IPS-18c (cell line): ENCODE data around the gene B4GALT6.

Source experiments
- H3K4me3 ChIP-seq: 2 replicates; pipeline ENCODE4 v1.7.0; 2013; ENCODE audit warnings: low read depth, mild to moderate bottlenecking, low read length, moderate library complexity; ENCODE audit not compliant: insufficient read depth
- H3K9me3 ChIP-seq: one replicate; pipeline ENCODE4 v1.6.1; 2013; ENCODE audit warnings: mild to moderate bottlenecking, low read length, moderate library complexity; ENCODE audit not compliant: control insufficient read depth, insufficient read depth

Gene B4GALT6

DNA sequence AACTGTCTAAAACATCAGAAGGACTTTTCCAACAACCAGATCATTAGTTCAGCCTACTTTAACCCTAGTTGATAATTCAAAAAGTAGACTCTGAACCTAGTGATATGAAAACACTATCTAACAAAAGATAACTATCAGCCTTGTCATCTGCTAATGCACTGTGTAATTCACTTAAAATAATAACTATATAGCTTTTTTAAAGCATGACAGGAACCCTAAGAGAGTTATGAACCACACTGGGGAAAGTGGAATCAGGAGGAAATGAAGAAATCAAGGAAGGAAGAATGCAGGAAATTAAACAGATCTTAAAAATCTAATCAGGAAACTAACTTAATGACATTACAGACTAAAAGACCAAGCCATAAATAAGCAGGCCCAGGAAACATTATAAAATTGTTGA lies 9.0 kb downstream of the B4GALT6 start:
- Histone ChIP-seq H3K4me3 (no peak overlapping the region), H3K9me3 (no peaks in the 10 kb centered on the region)

DNA sequence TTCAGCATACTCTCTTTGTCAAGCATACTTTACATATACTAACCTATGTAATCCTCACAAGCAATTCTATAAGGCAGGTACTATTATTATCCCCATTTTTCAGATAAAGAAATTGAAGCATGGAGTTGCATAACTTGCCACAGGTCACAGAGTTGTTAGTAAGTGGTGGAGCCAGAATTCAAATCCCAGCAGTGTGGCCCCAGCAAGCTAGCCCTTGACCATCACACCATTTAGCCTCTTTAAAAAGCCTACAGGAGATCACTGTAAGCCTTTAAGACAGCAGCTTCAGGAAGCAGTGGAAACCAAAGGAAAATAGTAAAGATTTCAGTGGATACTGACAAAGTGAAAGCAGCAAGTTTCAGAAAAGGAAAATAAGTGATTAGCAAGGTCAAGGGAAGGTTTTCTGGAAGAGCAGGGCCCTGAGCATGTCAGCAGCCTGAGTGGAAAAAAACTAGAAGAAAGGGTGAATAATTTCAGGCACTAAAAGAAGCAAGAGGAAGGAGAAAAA lies 11.7 kb downstream of the B4GALT6 start:
- no peak overlapping the region for H3K4me3 ChIP-seq
- H3K9me3 ChIP-seq, result no peaks in the 10 kb centered on the region

DNA sequence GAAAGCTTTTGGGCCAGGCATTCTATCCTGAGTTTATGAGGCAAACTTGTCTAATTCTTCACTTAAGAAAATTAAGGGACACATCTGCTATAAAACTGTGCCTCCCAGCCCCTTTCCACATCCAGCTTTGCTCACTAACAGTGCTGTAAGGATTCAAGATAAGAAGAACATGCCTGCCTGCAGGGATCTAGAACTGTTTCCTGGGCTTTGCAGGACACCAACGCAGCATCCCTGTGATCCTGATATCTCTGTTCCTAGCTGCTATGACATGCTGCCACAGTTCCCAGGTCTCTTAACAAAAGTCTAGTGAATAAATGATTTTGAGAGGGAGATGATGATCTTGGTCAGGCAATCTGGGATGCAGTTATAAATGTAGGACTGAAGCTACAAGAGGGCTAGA lies 12.4 kb downstream of the B4GALT6 start:
- H3K4me3 ChIP-seq, result no peak overlapping the region
- H3K9me3 ChIP-seq, result no peaks in the 10 kb centered on the region

DNA sequence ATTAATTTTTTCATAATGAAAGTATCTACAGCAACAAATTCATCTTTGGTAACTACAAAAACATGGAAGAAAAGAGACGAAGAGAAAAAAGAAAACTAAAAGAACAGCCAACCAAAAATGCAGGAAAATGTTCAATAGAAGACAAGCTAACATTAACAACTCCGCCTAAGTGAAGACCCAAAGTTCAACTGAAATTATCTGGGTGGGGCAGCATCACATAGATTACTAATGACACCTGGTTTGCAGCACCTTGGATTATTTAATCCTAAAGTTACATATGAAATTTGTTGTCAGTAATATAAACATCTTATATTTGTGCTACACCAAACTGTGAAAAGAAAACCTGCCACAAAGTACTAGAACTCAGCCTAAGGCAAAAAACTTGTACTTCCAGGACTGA lies 14.8 kb downstream of the B4GALT6 start:
- no peaks in the 10 kb centered on the region for H3K9me3 ChIP-seq
- no peak overlapping the region for H3K4me3 ChIP-seq

DNA sequence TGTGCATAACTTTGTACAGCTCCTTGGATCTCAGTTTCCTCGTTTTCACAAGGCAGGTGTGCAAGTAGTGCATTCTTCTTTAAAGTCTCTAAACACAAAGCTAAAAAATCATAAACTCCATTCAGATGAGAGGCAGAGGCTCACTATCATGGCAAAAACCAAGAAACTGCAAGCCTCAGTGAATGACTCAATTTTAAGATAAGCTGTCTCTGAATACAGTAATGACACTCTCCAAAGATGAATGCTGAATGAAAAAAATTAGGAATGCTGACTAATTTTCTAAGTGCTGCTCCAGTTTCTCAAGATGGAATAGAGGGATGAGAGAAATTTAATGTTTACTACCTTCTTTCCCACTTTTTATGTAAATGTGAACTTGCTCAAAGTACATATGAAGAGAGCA lies 17.2 kb downstream of the B4GALT6 start:
- H3K4me3 ChIP-seq, result no peak overlapping the region
- H3K9me3 ChIP-seq, result no peaks in the 10 kb centered on the region

DNA sequence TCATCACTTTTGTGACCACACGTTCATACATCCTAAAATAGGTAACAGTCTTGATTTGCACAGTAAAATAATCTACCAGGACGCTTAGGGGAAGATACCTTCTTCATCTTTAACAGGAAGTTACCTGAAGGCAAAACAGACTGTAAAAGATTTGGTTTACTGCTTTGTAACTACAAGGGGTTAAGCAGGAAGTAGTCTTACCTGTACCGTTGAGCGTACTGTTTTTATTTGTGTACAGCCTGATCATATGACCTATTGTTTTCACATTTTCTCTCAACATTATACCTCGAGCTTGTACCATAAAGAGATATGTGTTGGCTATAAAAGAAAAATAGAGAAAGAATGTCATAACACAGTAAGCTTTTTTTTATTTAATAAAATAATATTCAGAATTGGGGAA lies 18.3 kb downstream of the B4GALT6 start:
- no peaks in the 10 kb centered on the region for H3K9me3 ChIP-seq
- no peak overlapping the region for H3K4me3 ChIP-seq

DNA sequence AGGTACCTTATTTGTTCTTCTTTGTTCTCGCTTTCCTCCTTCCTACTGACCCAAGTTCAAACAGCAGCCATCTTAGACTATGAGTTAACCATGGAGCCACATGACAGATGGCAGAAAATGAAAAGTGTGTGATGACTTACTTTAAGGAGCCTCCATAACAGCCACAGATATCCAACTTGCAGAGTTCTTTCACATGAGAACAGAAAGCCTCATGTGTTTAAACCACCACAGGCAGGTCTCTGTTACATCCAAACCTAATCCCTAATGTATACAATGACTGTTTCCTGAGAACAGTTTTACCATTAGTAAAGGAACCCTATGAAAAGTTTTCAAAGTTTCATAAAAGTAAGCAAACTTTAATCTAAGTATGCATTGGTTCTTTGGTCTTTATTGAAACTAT lies 20.3 kb downstream of the B4GALT6 start:
- H3K4me3 ChIP-seq, result no peak overlapping the region
- no peaks in the 10 kb centered on the region for H3K9me3 ChIP-seq

DNA sequence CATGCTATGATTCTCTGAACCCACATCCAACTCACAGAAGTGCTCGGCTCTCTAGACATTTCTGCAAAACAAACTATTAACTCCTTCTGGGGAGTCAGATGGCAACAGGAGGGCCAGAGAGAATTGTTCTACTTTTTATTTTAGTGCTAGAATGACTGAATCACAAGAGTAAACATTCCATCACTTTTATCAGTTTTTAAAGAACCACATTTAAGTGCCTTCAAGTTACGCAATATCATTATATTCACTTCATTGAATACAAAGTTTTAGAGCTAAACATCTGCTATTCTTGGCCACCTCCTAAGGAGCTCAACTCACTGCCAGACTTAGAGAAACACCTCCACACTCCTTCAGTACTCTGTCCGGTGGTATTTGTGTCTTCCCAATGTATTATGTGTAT lies 22.4 kb downstream of the B4GALT6 start:
- Histone ChIP-seq H3K4me3 (no peak overlapping the region), H3K9me3 (no peaks in the 10 kb centered on the region)

DNA sequence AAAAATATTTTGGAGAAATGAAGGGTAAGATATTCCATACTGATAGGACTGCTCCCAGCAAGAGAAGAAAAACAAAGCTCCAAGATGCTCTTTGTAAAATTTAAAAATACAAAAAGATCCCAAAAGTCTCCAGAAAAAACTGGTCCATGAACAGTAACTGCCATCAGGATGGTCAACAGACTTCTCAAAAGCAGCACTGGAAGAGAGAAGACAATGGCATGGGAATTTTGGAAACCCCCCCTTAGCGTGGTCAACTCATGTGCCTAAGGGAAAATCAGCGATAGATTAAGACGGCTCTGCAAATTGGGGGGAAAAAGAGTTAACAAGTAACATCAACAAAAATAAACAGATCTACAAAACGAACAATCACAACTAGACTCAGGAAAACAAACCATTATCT lies 23.6 kb downstream of the B4GALT6 start:
- H3K4me3 ChIP-seq, result no peak overlapping the region
- H3K9me3 ChIP-seq, result no peaks in the 10 kb centered on the region

DNA sequence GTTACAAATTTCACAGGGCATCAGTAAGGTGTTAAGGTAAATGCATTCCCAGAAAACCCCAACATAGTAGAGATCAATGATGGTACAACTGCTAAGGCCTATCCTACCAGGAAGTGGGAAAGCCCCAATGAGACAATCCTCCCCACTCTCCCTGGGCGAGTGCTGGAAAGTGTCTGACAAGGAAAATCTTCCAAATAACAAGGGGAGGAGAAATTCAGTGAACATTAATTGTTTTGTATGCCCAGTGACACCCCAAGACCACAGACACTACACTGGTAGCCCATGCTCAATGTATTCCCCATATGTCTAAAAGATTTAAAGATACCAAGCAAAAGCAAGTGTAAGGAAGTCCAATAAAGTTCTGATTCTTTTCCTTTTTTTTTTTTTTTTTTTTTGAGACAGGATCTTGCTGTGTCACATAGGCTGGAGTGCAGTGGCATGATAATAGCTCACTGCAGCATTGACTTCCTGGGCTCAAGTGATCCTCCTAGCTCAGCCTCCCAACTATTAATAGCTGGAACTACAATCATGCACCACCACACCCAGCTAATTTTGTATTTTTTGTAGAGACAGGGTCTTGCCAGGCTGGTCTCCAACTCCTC lies 24.7 kb downstream of the B4GALT6 start:
- H3K9me3 ChIP-seq, result no peaks in the 10 kb centered on the region
- H3K4me3 ChIP-seq, result no peak overlapping the region

DNA sequence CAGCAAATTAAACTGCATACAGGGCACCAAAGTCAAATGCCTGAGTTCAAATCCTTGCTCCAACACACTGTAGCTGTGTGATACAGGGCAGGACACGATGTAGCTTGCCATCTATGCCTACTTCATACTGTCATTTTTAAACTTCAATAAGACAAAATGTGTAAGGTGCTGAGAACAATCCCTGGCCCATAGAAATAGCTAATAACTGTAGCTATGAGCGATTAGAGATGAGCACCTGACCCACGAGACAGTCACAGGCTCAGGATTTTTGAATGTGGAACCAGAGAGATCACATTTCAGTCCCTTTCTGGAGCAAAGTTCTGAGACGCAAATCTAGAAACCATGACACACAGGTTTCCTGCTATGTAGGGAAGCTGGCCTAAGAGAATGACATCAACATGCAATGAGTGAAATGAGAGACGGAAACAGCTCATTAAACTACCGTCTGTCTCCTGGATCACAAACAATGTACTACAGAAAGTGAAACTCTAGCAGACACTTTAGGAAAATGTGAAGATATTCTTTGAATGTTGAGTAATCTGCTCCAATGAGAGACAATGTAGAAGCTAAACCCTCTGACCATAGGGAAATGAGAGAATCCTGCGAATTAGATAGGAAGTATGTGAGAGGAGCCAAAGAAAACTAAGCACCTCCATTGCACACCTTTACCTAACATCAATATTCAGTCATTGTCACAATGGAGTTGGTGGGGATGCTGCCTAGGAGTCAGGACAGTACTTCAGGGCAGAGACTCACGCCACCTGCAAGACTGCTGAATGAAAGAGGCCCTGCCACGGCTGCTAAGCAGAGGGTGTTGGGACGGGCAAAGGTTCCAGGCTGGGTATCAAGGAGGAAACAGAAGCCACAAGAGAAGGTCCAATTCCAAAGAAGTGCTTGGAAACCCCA lies 25.5 kb downstream of the B4GALT6 start:
- Histone ChIP-seq H3K4me3 (no peak overlapping the region), H3K9me3 (no peaks in the 10 kb centered on the region)

DNA sequence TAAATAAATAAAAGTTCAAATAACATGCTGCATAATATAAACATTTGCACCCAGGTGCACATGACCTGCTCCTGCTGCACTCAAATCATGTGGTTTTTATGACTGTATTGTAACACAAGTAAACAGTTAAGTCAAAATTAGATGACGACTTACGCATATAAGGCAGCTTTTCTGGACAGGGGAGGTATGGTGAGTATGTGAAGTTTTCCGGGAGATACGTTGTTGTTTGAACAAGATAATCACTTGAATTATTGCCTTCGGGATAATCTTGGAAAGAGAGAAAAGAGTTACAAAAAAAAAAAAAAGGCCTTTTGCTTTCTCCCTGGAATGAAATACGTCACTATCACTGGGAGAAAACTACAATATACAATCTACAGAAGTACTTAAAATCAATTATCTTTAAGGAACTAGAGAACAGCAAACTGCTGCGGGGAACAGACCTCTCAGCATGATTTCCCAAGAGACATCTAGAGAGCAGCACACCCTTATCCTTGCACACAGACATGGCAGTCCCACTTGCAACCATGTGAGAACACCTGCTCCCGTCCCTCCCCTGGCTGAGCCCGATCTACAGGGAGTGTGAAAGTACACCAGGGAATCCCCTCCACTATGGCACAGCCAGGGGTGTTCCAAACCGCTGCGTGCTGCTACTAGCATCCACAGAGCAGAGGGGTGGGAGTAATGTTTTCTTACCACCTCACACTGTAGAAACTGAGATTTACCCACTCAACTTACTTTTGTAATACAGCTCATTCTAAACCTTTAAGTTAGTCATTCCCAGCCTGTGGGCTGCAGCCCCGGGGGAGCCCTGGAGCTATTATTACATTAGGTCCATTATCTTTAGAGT lies 26.3 kb downstream of the B4GALT6 start:
- Histone ChIP-seq H3K4me3 (no peak overlapping the region), H3K9me3 (no peaks in the 10 kb centered on the region)

DNA sequence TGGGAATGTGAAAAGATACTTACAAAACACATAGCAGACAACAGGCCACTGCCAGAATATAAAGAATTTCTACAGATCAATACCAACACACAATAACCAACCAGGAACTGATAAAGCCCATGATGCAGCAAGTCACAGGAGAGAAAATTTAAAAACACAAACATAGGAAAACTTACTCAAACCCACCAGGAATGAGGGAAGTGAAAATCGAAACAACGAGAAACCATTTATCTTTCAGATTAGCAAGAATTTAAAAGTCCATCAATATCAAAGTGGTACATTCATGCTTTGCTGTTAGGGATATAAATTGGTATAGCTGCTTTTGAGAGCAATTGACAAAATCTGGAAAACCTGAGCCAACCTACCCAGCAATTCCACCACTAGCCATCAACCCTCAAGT lies 27.6 kb downstream of the B4GALT6 start:
- H3K9me3 ChIP-seq, result no peaks in the 10 kb centered on the region
- H3K4me3 ChIP-seq, result no peak overlapping the region

DNA sequence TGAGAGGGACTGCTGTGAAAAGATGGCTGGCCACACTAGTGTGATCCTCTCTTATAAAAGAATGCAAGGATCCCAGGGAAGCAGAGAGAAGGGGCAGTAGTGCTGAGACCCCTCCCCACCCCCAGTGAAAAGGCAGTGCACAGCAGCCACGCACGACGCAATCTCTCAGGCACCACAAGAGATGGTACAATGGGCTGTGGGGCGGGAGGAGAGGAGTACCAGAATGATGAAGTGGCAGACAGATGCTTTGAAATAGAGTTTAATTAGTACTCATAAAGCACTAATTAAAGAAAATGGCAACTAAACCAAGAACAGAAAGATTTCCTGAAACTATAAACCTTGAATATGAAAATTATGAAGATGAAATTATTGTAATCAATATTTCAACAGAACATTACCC lies 29.0 kb downstream of the B4GALT6 start:
- H3K9me3 ChIP-seq, result no peaks in the 10 kb centered on the region
- no peak overlapping the region for H3K4me3 ChIP-seq

DNA sequence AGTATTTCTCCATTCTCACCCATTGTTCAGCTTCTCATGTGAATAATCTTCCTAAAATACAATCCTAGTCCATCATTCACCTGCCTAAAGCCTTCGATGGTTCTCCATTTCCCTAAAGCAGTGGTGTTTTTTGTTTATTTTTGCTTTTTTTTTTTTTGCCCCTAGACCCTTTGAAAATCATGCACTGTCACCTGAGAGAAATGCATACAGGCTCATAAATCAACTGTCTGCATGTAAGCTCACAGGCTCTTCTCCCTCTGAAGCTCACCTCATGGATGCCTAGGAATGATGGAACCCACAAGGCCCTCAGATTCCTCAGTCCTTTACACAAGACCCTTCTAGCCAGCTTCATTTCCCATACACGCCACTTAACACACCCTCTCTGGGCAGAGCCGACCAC lies 31.5 kb downstream of the B4GALT6 start:
- no peak overlapping the region for H3K4me3 ChIP-seq
- H3K9me3 ChIP-seq, result no peaks in the 10 kb centered on the region

DNA sequence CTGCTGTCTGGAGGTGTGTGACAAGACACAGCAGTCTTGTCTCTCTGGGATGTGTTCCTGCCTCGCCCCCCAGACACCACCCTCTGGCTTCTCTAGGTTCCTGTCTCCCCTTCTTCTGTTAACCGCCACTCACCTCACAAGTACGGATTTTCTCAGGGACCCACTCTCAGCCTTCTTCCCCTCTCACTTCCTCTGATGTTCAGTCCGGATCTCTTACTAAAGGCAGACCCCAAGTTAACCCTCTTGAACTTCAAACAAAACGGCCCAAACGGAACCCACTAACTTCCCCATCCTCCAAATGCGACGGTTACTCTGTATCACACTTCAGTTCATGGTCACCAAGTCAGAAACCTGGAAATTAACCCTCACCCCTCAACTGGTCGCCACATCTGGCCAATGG lies 32.0 kb downstream of the B4GALT6 start:
- H3K4me3 ChIP-seq, result no peak overlapping the region
- no peaks in the 10 kb centered on the region for H3K9me3 ChIP-seq

DNA sequence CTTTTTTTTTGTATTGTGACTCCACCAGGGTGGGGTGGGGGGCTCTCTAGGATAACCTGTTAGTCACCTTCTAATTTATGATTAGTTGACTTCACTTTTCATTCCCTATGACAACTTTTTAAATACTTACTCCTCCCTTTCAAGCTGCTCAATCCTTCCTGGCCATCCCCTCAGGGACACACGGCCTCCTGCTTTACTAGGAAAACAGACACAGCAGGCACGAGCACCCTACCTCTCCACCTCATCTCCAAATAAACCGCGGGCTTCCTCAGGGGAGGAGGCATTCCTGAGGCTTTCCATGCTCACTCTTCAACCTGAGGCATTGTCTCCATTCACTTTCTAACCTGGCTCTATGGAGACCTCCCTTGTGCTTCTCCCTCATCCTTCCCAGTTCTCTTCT lies 33.0 kb downstream of the B4GALT6 start:
- Histone ChIP-seq H3K9me3 (no peaks in the 10 kb centered on the region), H3K4me3 (no peak overlapping the region)
